ENCODE results near the gene PHYKPL. TPM values are rescaled to one million over a fixed set of nuclear protein-coding genes. Genes with fewer than 3 reads are reported as not detected.

The PHYKPL gene
- total and polyA plus RNA-seq, 2 experiments from 2014 or later, result 57.0 to 58.7 TPM

- TF ChIP-seq CTCF (IDR thresholded peaks at IDR 0.05; ENCODE audit: low read depth, low read length), result no peak
- H3K4me3 ChIP-seq, result peak within 1 kb of the TSS; percentile 94
- peaks cover 9% of the 10 kb centered on the region for H3K4me1 ChIP-seq (ENCODE audit: low read depth)
- H3K36me3 ChIP-seq, result peaks cover 30% of the 10 kb centered on the region
- DNase-seq (ENCODE audit: low read depth in 1 of 2, low spot score in 1 of 2), result peak; percentile 97 to 98
- peak within 1 kb of the TSS; percentile 92 for H3K27ac ChIP-seq
- H3K27me3 ChIP-seq, result no peaks in the 10 kb centered on the region
- no peaks in the 10 kb centered on the region for H3K9me3 ChIP-seq (ENCODE audit: low read depth)
Observed at GRCh38 chr5:178204182-178204934, 28.2 kb downstream of the PHYKPL start, which contains the start of gene HNRNPAB. Gene HNRNPAB, plus strand, starts transcription at chr5:178204533. Its CDS starts 305 bp downstream, at chr5:178204838.

GRCh38 chr5:178203670-178204181 is 28.9 kb downstream of the PHYKPL start:
- no peak for DNase-seq (ENCODE audit: low read depth in 1 of 2, low spot score in 1 of 2)
- no peak overlapping the region for H3K27ac ChIP-seq

GRCh38 chr5:178202541-178202940 is 30.1 kb downstream of the PHYKPL start:
- Histone ChIP-seq H3K36me3 (peaks cover 12% of the 10 kb centered on the region), H3K4me3 (no peak overlapping the region), H3K9me3 (ENCODE audit: low read depth) (no peaks in the 10 kb centered on the region), H3K4me1 (ENCODE audit: low read depth) (peaks cover 9% of the 10 kb centered on the region), H3K27ac (no peak overlapping the region), H3K27me3 (no peaks in the 10 kb centered on the region)
- no peak for DNase-seq (ENCODE audit: low read depth in 1 of 2, low spot score in 1 of 2)
- TF ChIP-seq CTCF (IDR thresholded peaks at IDR 0.05; ENCODE audit: low read depth, low read length), result no peak

More at GRCh38 chr5:178203670-178204181, 28.9 kb downstream of the PHYKPL start:
- Histone ChIP-seq H3K4me1 (ENCODE audit: low read depth) (peaks cover 9% of the 10 kb centered on the region), H3K27me3 (no peaks in the 10 kb centered on the region), H3K36me3 (peaks cover 24% of the 10 kb centered on the region), H3K9me3 (ENCODE audit: low read depth) (no peaks in the 10 kb centered on the region), H3K4me3 (peak overlapping the region; percentile 94)
- no peak for TF ChIP-seq CTCF (IDR thresholded peaks at IDR 0.05; ENCODE audit: low read depth, low read length)

GRCh38 chr5:178201927-178202235 is 30.7 kb downstream of the PHYKPL start:
- Histone ChIP-seq H3K9me3 (ENCODE audit: low read depth) (no peaks in the 10 kb centered on the region), H3K36me3 (peaks cover 8% of the 10 kb centered on the region), H3K27ac (no peak overlapping the region), H3K27me3 (no peaks in the 10 kb centered on the region), H3K4me3 (no peak overlapping the region), H3K4me1 (ENCODE audit: low read depth) (peaks cover 9% of the 10 kb centered on the region)
- no peak for TF ChIP-seq CTCF (IDR thresholded peaks at IDR 0.05; ENCODE audit: low read depth, low read length)
- DNase-seq (ENCODE audit: low read depth in 1 of 2, low spot score in 1 of 2), result no peak

GRCh38 chr5:178201221-178201926 is 31.2 kb downstream of the PHYKPL start:
- H3K27ac ChIP-seq, result no peak overlapping the region
- TF ChIP-seq CTCF (IDR thresholded peaks at IDR 0.05; ENCODE audit: low read depth, low read length), result no peak
- no peaks in the 10 kb centered on the region for H3K27me3 ChIP-seq
- peaks cover 3% of the 10 kb centered on the region for H3K36me3 ChIP-seq
- H3K9me3 ChIP-seq (ENCODE audit: low read depth), result no peaks in the 10 kb centered on the region
- H3K4me3 ChIP-seq, result no peak overlapping the region
- H3K4me1 ChIP-seq (ENCODE audit: low read depth), result peaks cover 7% of the 10 kb centered on the region
- DNase-seq (ENCODE audit: low read depth in 1 of 2, low spot score in 1 of 2), result peak in 1 of 2 donors; percentile 35
